Activated naive CD8-positive, alpha-beta T cell treated with anti-CD3 and anti-CD28 coated beads, Interleukin-2, amount 50 U/mL, for 24 hours (primary cell): ENCODE measurements around the gene DGCR6L.
"Not testable (repeated sequence)": the region's sequence is repeated elsewhere in the genome, so short reads cannot be mapped to it uniquely, and the experiment has no call there.

Experiments
- ATAC-seq: fragments of 150-1000 bp; cut with Tn5 transposase; one replicate; pipeline ENCODE4 v1.10.0; 2021
- DNase-seq: peaks from one replicate; pipeline ENCODE4 v3.0.0; 2021
- H3K27ac Mint-ChIP-seq: one replicate; pipeline ENCODE4 v1.8.0; 2021; ENCODE audit warnings: mild to moderate bottlenecking, mixed read lengths
- H3K27me3 Mint-ChIP-seq: one replicate; pipeline ENCODE4 v1.8.0; 2021; ENCODE audit warnings: mixed read lengths
- H3K36me3 Mint-ChIP-seq: one replicate; pipeline ENCODE4 v1.8.0; 2021; ENCODE audit warnings: low read depth, mixed read lengths
- H3K4me1 Mint-ChIP-seq: one replicate; pipeline ENCODE4 v1.8.0; 2021; ENCODE audit warnings: mixed read lengths
- H3K4me3 Mint-ChIP-seq: one replicate; pipeline ENCODE4 v1.8.0; 2021; ENCODE audit warnings: mild to moderate bottlenecking, moderate library complexity, mixed read lengths
- H3K9me3 Mint-ChIP-seq: one replicate; pipeline ENCODE4 v1.8.0; 2021; ENCODE audit warnings: mixed read lengths

Gene DGCR6L

GRCh38 chr22:20317402-20318042 is 2.3 kb downstream of the DGCR6L start:
- DNase-seq, H3K27me3 Mint-ChIP-seq, H3K9me3 Mint-ChIP-seq, H3K27ac Mint-ChIP-seq, H3K36me3 Mint-ChIP-seq, ATAC-seq: not testable (repeated sequence)
- peaks cover 39% of the 10 kb centered on the region for H3K4me1 Mint-ChIP-seq
- H3K4me3 Mint-ChIP-seq, result peak overlapping the region; percentile 87

DNA sequence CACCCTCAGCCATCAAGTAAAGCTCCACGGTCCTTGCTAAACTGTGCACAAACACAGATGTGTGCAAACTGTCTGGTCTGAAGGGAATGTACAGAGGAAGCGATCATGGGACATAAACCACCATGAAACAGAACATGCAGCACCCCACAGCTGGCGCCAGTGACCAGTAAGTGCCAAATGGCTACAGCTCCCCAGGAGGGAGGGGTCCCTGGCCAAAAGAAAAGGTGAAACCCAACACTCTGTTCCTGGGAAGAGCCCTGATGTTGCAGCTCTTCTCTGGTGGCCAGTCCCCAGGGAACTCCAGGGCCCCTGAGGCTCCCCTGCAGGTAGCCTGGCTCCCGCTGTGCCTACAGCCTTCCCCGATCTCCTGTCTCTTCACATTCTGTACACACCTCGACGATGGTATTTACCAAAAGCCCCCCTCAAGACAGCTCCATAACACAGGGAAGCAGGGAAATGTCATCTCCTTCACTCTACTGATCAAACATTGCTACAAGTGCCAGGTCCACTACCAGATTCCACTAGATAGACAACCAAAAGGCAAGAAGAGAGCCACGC is 2.9 kb downstream of the DGCR6L start:
- no peaks in the 10 kb centered on the region for H3K27me3 Mint-ChIP-seq
- H3K9me3 Mint-ChIP-seq, result no peaks in the 10 kb centered on the region
- ATAC-seq, result no peak
- no peak for DNase-seq
- no peak overlapping the region for H3K4me3 Mint-ChIP-seq
- H3K27ac Mint-ChIP-seq, result no peak overlapping the region
- H3K4me1 Mint-ChIP-seq, result peaks cover 36% of the 10 kb centered on the region
- no peaks in the 10 kb centered on the region for H3K36me3 Mint-ChIP-seq

DNA sequence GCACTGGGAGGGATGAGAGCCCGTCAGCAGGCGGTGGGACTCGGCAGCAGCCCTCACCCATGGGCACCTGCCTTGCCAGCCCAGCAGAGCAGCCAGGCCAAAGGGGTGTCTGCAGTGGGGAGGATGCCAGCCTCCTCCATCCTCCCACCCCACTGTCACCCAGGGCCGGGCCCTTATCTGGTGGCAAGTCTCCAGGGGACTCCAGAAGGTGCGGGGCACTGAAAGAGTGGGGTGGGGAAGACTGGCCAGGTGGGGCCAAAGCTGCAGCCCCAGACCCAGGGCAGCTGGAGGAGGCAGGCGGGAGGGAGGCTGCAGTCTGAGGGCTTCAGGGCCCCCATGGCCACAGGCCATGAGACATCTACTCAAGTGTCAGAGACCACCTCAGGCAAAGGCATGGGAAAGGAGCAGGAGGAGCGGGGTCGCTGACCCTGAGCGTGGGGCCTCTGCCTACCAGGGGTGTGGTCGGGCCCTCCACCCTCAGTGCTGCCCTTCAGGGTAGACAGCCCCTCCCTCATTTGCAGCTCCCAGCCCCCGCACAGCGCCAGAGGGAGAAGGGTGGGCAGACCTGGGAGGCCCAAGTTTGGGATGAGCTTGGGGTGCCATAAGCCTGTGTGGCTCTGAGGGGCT is 3.5 kb downstream of the DGCR6L start:
- DNase-seq (no peak), ATAC-seq (no peak)
- Mint-ChIP-seq H3K9me3 (no peaks in the 10 kb centered on the region), H3K27ac (no peak overlapping the region), H3K4me1 (peaks cover 32% of the 10 kb centered on the region), H3K4me3 (no peak overlapping the region), H3K27me3 (no peaks in the 10 kb centered on the region), H3K36me3 (no peaks in the 10 kb centered on the region)

- Mint-ChIP-seq H3K4me1 (peaks cover 25% of the 10 kb centered on the region), H3K36me3 (no peaks in the 10 kb centered on the region), H3K27ac (no peak overlapping the region), H3K9me3 (no peaks in the 10 kb centered on the region), H3K4me3 (no peak overlapping the region), H3K27me3 (no peaks in the 10 kb centered on the region)
- ATAC-seq (no peak), DNase-seq (no peak)
Measured at GRCh38 chr22:20315337-20316216, 4.3 kb downstream of the DGCR6L start.

- H3K9me3 Mint-ChIP-seq, H3K27ac Mint-ChIP-seq, H3K4me3 Mint-ChIP-seq, H3K36me3 Mint-ChIP-seq, H3K27me3 Mint-ChIP-seq, DNase-seq, ATAC-seq: not testable (repeated sequence)
- peaks cover 23% of the 10 kb centered on the region for H3K4me1 Mint-ChIP-seq
Measured at GRCh38 chr22:20314741-20315336, 5.0 kb downstream of the DGCR6L start.

DNA sequence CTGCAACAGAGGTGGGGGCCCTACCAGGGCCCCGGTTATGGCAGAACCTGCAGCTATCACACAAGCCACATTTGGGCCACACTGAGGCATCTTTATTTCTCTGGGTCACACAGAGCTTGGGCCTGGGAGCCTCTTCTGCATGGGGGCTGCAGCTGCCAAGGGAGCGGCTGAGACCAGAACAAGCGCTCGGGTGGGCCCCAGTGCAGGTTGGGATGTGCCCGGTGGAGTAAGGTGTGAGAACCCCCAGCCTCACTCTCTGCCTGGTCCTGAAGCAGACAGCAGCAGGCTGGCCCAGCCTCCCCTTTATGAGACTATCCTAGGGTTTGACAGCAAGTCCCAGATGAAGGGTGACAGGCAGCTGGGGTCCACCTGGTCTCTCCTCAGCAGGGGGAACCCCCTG is 5.7 kb downstream of the DGCR6L start:
- H3K4me1 Mint-ChIP-seq, result peaks cover 21% of the 10 kb centered on the region
- H3K27ac Mint-ChIP-seq, H3K27me3 Mint-ChIP-seq, H3K9me3 Mint-ChIP-seq, ATAC-seq, H3K36me3 Mint-ChIP-seq, DNase-seq, H3K4me3 Mint-ChIP-seq: not testable (repeated sequence)

DNA sequence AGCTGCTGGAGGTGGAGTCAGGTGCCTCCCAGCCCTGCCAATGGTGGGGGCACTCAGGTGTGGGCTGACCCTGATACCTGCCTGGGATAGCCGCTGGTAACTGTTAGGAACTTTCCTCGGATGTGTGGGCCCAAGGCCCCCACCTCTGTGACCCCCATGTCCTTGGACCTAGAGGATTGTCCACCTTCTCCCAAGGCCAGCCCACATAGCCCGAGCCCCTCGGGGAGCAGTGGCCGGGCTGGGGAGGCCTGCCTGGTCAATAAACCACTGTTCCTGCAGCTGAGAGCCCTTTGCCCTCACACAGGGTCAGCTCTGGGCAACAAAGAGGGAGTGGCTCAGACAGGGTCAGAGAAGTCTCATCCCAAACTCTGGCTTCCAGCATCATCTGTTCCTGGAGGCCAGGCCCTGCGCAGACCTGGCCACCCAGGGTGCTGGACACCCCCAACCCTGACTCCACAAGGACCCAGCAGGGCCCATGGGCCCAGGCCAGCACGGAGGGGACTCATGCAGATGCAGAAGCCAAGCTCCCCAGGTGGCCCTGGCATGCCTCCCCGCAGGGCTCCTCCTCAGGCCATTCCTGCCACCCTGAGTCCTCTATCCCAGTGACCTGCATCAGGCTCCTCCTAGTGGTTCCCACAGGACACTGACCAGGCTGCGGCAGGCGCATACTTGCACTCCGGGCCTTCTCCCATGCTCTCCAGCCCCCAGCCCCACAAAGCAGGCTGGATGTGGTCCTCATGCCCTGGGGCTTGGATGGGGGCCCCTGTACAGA is 6.4 kb downstream of the DGCR6L start:
- H3K9me3 Mint-ChIP-seq, H3K27me3 Mint-ChIP-seq, ATAC-seq, H3K27ac Mint-ChIP-seq, H3K4me3 Mint-ChIP-seq, DNase-seq, H3K36me3 Mint-ChIP-seq: not testable (repeated sequence)
- H3K4me1 Mint-ChIP-seq, result peaks cover 15% of the 10 kb centered on the region

DNA sequence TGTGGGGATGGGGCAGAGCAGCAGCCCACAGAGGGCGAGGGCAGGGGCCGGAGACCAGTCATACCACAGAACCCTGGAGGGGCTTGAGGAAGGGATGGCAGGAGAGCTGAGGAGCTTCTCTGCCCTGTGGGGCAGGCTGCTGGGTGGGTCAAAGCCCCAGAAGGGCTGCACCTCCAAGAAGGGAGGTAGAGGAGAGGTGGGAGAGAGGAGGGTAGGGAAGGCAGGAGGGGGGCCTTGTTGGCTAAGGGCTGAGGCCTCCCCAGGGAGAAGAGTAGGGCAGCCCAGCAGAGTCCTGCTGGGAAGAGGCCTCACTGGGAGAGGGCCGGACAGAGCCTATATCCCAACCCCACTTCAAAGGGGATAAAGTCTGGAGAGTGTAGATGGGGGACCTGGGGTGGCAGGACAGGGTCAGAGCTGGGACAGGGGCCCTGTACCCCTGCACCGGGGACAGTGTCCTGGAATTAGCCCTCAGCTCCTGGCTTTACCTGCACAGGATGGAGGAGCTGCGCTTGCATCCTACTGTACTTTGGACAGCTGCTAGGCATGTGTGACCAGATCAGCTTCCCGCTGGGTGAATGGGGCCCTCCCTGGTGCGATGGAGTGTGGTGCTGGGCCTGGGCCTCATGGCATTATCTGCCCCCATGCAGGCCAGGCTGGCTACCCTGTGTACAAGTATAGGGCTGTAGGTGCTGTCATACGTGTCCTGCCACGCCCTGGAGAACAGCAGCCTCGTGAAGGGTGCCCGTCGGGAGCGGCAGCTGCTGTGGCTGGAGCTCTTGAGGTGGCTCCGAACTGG is 7.3 kb downstream of the DGCR6L start:
- Mint-ChIP-seq H3K27ac (no peak overlapping the region), H3K4me3 (no peak overlapping the region), H3K27me3 (no peaks in the 10 kb centered on the region), H3K36me3 (no peaks in the 10 kb centered on the region), H3K4me1 (peaks cover 6% of the 10 kb centered on the region), H3K9me3 (no peaks in the 10 kb centered on the region)
- no peak for DNase-seq
- no peak for ATAC-seq

GRCh38 chr22:20311249-20312062 is 8.4 kb downstream of the DGCR6L start:
- H3K27ac Mint-ChIP-seq, ATAC-seq, H3K36me3 Mint-ChIP-seq, H3K4me3 Mint-ChIP-seq, H3K9me3 Mint-ChIP-seq, DNase-seq, H3K4me1 Mint-ChIP-seq, H3K27me3 Mint-ChIP-seq: not testable (repeated sequence)

- DNase-seq, H3K27me3 Mint-ChIP-seq, H3K27ac Mint-ChIP-seq, H3K4me3 Mint-ChIP-seq, H3K36me3 Mint-ChIP-seq, H3K4me1 Mint-ChIP-seq, H3K9me3 Mint-ChIP-seq, ATAC-seq: not testable (repeated sequence)
Measured at GRCh38 chr22:20310773-20311172, 9.1 kb downstream of the DGCR6L start.

GRCh38 chr22:20310180-20310579 is 9.7 kb downstream of the DGCR6L start:
- H3K27ac Mint-ChIP-seq, H3K4me1 Mint-ChIP-seq, H3K9me3 Mint-ChIP-seq, ATAC-seq, H3K4me3 Mint-ChIP-seq, DNase-seq, H3K27me3 Mint-ChIP-seq, H3K36me3 Mint-ChIP-seq: not testable (repeated sequence)

DNA sequence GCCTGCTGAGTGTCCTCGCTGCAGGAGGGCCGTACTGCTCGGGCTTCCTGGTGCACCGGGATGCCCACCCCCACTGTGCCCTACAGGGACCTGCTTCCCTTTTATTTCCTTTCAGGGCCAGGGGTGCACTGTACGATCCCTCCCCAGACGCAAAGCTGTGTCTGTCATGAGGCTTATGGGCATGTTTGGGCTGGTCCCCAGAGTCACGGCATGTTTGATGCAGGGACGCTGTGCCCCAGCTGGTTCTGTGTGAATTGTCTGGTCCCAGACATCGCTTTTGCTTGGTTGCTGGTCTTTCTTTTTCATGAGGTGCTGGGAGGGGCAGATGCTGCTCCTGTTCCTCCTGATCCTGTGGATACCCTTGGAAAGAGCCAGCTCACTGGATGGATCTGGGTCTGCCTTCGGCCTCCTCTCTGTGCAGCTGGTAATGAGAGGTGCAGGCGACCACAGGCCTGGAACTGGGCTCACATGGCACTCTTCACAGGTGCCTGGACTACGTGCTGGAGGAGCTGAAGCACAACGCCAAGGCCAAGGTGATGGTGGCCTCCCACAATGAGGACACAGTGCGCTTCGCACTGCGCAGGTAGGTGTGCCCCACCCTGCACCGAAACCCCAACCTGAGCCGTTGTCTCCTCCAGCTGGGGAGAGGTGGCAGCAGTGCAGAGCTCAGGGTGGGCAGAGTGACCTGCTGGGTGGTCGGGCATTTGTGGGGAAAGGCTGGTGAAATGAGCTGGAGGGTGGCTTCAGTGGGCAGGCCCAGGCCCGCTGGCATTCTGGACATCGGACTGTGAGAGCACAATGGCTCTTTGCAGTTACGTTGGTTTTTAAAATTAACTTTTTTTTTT is 10.8 kb downstream of the DGCR6L start:
- not testable (repeated sequence) for DNase-seq, H3K36me3 Mint-ChIP-seq, H3K4me3 Mint-ChIP-seq, ATAC-seq, H3K9me3 Mint-ChIP-seq, H3K4me1 Mint-ChIP-seq, H3K27ac Mint-ChIP-seq, H3K27me3 Mint-ChIP-seq
